Liver (tissue), 9 donors: Measurements from ENCODE around the gene CEP20. TPM values are rescaled to one million over a fixed set of nuclear protein-coding genes. Genes with fewer than 3 reads are reported as not detected.

Experiments used
- DNase-seq: peaks from one replicate; pipeline ENCODE4 v3.0.0-alpha.2; 2017; ENCODE audit warnings: low spot score
- H3K27ac ChIP-seq, 2 donors: one replicate each; pipeline ENCODE4 v1.7.0; 2013; ENCODE audit warnings: inconsistent platforms in 2 of 2, low read length in 2 of 2, control low read depth in 1 of 2, low read depth in 1 of 2, mild to moderate bottlenecking in 1 of 2
- H3K27me3 ChIP-seq, 4 donors: one replicate each; pipeline versions ENCODE4 v1.6.1 to v1.7.0; 2013; ENCODE audit warnings: low read length in 3 of 4, inconsistent platforms in 1 of 4, mild to moderate bottlenecking in 1 of 4, moderate library complexity in 1 of 4; ENCODE audit not compliant: control insufficient read depth in 4 of 4, insufficient read depth in 4 of 4
- H3K36me3 ChIP-seq, 4 donors: one replicate each; pipeline versions ENCODE4 v1.6.1 to v1.7.0; 2013; ENCODE audit warnings: low read length in 3 of 4, mild to moderate bottlenecking in 3 of 4, low read depth in 1 of 4, moderate library complexity in 1 of 4; ENCODE audit not compliant: control insufficient read depth in 4 of 4, insufficient read depth in 3 of 4
- H3K4me1 ChIP-seq, 4 donors: one replicate each; pipeline versions ENCODE4 v1.6.1 to v1.7.0; 2013; ENCODE audit warnings: low read length in 3 of 4, mild to moderate bottlenecking in 3 of 4, moderate library complexity in 1 of 4; ENCODE audit not compliant: control insufficient read depth in 4 of 4, insufficient read depth in 4 of 4
- H3K4me3 ChIP-seq, 3 donors: one replicate each; pipeline versions ENCODE4 v1.6.1 to v1.7.0; 2013; ENCODE audit warnings: low read length in 3 of 3, control low read depth in 1 of 3, low read depth in 1 of 3, mild to moderate bottlenecking in 1 of 3
- H3K9ac ChIP-seq, 2 donors: one replicate each; pipeline ENCODE4 v1.7.0; 2013; ENCODE audit warnings: low read length in 2 of 2, mild to moderate bottlenecking in 2 of 2, moderate library complexity in 2 of 2, control low read depth in 1 of 2, low read depth in 1 of 2
- H3K9me3 ChIP-seq, 4 donors: one replicate each; pipeline versions ENCODE4 v1.6.1 to v1.7.0; 2013; ENCODE audit warnings: low read length in 3 of 4; ENCODE audit not compliant: control insufficient read depth in 4 of 4
- CTCF ChIP-seq: fragments of 150-350 bp; IDR thresholded peaks from 2 replicates; pipeline ENCODE4 v1.5.1; 2017; ENCODE audit warnings: improper control_type of control experiment, low read depth, low read length; ENCODE audit not compliant: missing input control
- EGR1 ChIP-seq, 2 donors: IDR thresholded peaks; 2 replicates each; pipeline ENCODE4 v1.6.1; 2016 to 2018; ENCODE audit warnings: antibody characterized with exemption in 2 of 2, low read depth in 2 of 2
- FOXA1 ChIP-seq: IDR thresholded peaks from 2 replicates; pipeline ENCODE4 v1.6.1; 2016; ENCODE audit warnings: antibody characterized with exemption
- FOXA2 ChIP-seq: IDR thresholded peaks from 2 replicates; pipeline ENCODE4 v1.6.1; 2016; ENCODE audit warnings: antibody characterized with exemption
- GABPA ChIP-seq, 2 donors: IDR thresholded peaks in 1 of 2; conservative IDR thresholded peaks in 1 of 2; 2 replicates each; pipeline ENCODE4 v1.6.1; 2016; ENCODE audit warnings: antibody characterized with exemption in 2 of 2, mild to moderate bottlenecking in 1 of 2, moderate library complexity in 1 of 2
- HNF4A ChIP-seq, 2 donors: conservative IDR thresholded peaks; 2 replicates each; pipeline ENCODE4 v1.6.1; 2016; ENCODE audit warnings: antibody characterized with exemption in 2 of 2, mild to moderate bottlenecking in 2 of 2
- HNF4G ChIP-seq: IDR thresholded peaks from 2 replicates; pipeline ENCODE4 v1.6.1; 2016; ENCODE audit warnings: antibody characterized with exemption
- JUND ChIP-seq, 2 donors: IDR thresholded peaks; 2 replicates each; pipeline ENCODE4 v1.6.1; 2016; ENCODE audit warnings: antibody characterized with exemption in 2 of 2
- RAD21 ChIP-seq, 2 donors: IDR thresholded peaks; 2 replicates each; pipeline ENCODE4 v1.6.1; 2016; ENCODE audit warnings: antibody characterized with exemption in 2 of 2, mild to moderate bottlenecking in 2 of 2
- RXRA ChIP-seq, 2 donors: IDR thresholded peaks; 2 replicates each; pipeline ENCODE4 v1.6.1; 2017 to 2018; ENCODE audit warnings: antibody characterized with exemption in 2 of 2, mild to moderate bottlenecking in 1 of 2
- SP1 ChIP-seq: IDR thresholded peaks from 2 replicates; pipeline ENCODE4 v1.6.1; 2018; ENCODE audit warnings: antibody characterized with exemption, mild to moderate bottlenecking
- TAF1 ChIP-seq: conservative IDR thresholded peaks from 2 replicates; pipeline ENCODE4 v1.6.1; 2016; ENCODE audit warnings: antibody characterized with exemption, mild to moderate bottlenecking
- YY1 ChIP-seq: IDR thresholded peaks from 2 replicates; pipeline ENCODE4 v1.6.1; 2016; ENCODE audit warnings: antibody characterized with exemption, mild to moderate bottlenecking
- ZBTB33 ChIP-seq: IDR thresholded peaks from 2 replicates; pipeline ENCODE4 v1.6.1; 2016; ENCODE audit warnings: antibody characterized with exemption
- WGBS: extraction: QIAGEN DNeasy Blood & Tissue Kit; methylation state at CpG from one replicate; pipeline ENCODE4 v1.1.7; 2013; 5-methylcytosine and 5-hydroxymethylcytosine counted together
- polyA plus RNA-seq, 2 donors: library from polyadenylated mRNA; stranded (reverse) in 1 of 2; unstranded in 1 of 2; fragments of 200-250 nt in 1 of 2; fragments of >200 nt in 1 of 2; fragmentation: Nextera tagmentation in 1 of 2; extraction: Ambion mirVana in 1 of 2; gene quantifications; one replicate each; pipeline versions ENCODE4 v1.2.1 to v1.2.3, GENCODE V29; 2013 to 2015
- total RNA-seq, 2 donors: library from RNA; depleted of rRNA; stranded (reverse); fragments of >200 nt; gene quantifications; one replicate each; pipeline ENCODE4 v1.2.3, GENCODE V29; 2014
- TF ChIP-seq, protein P1 (sequence below): IDR thresholded peaks from 2 replicates; pipeline ENCODE4 v1.6.1; 2016; ENCODE audit warnings: antibody characterized with exemption
- TF ChIP-seq, protein P2 (sequence below): IDR thresholded peaks from 2 replicates; pipeline ENCODE4 v1.6.1; 2016; ENCODE audit warnings: antibody characterized with exemption
- TF ChIP-seq, protein P3 (sequence below): IDR thresholded peaks from 2 replicates; pipeline ENCODE4 v1.6.1; 2016; ENCODE audit warnings: antibody characterized with exemption, mild to moderate bottlenecking
- donor health status: healthy.
- donor health status: healthy.
- donor health status: healthy.
- donor health status: healthy.
- donor health status: healthy.

CEP20 gene
- total and polyA plus RNA-seq, 4 donors = 10.7 to 19.2 (median 13.3) TPM

DNA sequence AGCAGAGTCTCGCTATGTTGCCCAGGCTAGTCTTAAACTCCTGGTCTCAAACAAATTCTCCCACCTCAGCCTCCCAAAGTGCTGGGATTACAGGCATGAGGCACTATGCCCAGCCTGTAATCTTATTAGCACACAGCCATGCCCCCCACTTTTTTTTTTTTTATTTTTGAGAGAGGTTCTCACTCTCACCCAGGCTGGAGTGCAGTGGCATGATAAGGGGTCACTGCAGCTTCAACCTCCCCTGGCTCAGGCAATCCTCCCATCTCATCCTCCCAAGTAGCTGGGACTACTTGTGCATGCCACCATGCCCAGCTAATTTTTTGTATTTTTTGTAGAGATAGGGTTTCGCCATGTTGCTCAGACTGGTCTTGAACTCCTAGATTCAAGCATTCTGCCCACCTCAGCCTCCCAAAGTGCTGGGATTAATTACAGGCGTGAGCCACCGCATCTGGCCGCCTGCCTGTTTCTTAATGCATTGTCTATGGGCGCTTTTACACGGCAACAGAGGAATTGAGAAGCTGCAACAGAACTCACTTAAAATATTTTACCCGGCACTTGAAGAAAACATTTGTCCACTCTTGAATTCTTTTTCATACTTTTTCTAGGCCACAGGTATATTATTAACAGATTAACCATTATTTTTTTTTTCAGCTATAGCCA, 8.8 kb upstream of the CEP20 start:
- H3K9me3 ChIP-seq = no peaks in the 10 kb centered on the region
- H3K4me1 ChIP-seq = no peaks in the 10 kb centered on the region
- H3K36me3 ChIP-seq = no peaks in the 10 kb centered on the region
- no peak overlapping the region for H3K27ac ChIP-seq
- no peak overlapping the region for H3K4me3 ChIP-seq
- no peak for DNase-seq
- TF ChIP-seq RAD21 (IDR thresholded peaks at IDR 0.05) (no peak), GABPA (IDR thresholded peaks at IDR 0.05 in 1 of 2, conservative IDR thresholded peaks at IDR 0.05 in 1 of 2) (no peak), EGR1 (IDR thresholded peaks at IDR 0.05; ENCODE audit: low read depth in 2 of 2) (no peak), CTCF (no peak), HNF4G (no peak), ZBTB33 (no peak), SP1 (no peak), YY1 (no peak), FOXA2 (no peak), JUND (IDR thresholded peaks at IDR 0.05) (no peak), HNF4A (conservative IDR thresholded peaks at IDR 0.05) (no peak)
- TF ChIP-seq, protein P1, sequence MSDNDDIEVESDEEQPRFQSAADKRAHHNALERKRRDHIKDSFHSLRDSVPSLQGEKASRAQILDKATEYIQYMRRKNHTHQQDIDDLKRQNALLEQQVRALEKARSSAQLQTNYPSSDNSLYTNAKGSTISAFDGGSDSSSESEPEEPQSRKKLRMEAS = no peak
- TF ChIP-seq, protein P2, sequence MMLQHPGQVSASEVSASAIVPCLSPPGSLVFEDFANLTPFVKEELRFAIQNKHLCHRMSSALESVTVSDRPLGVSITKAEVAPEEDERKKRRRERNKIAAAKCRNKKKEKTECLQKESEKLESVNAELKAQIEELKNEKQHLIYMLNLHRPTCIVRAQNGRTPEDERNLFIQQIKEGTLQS = no peak
- H3K9ac ChIP-seq = no peak overlapping the region
- no peaks in the 10 kb centered on the region for H3K27me3 ChIP-seq
- 91% methylated on average over 8 of the region's 8 CpGs for WGBS

DNA sequence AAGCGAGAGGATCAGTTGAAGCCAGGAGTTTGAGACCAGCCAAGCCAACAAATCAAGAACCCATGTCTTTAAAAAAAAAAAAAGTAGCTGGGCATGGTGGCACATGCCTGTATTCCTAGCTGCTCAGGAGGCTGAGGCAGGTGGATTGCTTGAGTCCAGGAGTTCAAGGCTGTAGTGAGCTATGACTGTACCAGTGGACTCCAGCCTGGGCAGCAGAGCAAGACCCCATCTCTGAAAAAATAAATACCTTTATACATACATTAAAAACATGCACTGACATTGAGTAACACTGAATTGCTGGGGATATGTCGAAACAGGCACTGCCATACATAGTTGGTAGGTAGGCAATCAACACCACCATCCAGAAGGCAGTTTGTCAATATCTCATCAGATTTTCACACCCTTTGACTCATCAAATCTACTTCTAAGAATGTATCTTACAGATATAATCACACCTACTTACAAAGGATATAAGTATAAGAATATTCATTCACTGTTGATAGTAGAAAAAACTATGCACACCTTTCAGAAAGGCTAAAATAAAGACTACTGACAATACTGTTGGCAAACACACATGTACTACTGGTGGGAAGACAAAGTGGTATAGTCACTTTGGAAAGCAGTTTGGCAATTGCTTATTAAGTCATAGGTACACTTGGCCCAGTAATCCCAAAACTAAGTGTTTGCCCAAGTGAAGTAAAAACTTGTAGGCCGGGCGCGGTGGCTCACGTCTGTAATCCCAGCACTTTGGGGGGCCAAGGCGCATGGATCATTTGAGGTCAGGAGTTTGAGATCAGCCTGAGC, 6.4 kb upstream of the CEP20 start:
- Histone ChIP-seq H3K9ac (no peak overlapping the region), H3K4me3 (no peak overlapping the region), H3K36me3 (no peaks in the 10 kb centered on the region), H3K27me3 (no peaks in the 10 kb centered on the region), H3K9me3 (no peaks in the 10 kb centered on the region), H3K27ac (no peak overlapping the region), H3K4me1 (no peaks in the 10 kb centered on the region)
- WGBS = 94% methylated on average over 7 of the region's 7 CpGs
- DNase-seq = no peak
- TF ChIP-seq, protein P2 = no peak
- TF ChIP-seq TAF1 (no peak), EGR1 (IDR thresholded peaks at IDR 0.05; ENCODE audit: low read depth in 2 of 2) (no peak), GABPA (IDR thresholded peaks at IDR 0.05 in 1 of 2, conservative IDR thresholded peaks at IDR 0.05 in 1 of 2) (no peak), ZBTB33 (no peak), CTCF (no peak), RXRA (IDR thresholded peaks at IDR 0.05) (no peak), FOXA1 (no peak), RAD21 (IDR thresholded peaks at IDR 0.05) (no peak), HNF4A (conservative IDR thresholded peaks at IDR 0.05) (no peak)
- TF ChIP-seq, protein P3, sequence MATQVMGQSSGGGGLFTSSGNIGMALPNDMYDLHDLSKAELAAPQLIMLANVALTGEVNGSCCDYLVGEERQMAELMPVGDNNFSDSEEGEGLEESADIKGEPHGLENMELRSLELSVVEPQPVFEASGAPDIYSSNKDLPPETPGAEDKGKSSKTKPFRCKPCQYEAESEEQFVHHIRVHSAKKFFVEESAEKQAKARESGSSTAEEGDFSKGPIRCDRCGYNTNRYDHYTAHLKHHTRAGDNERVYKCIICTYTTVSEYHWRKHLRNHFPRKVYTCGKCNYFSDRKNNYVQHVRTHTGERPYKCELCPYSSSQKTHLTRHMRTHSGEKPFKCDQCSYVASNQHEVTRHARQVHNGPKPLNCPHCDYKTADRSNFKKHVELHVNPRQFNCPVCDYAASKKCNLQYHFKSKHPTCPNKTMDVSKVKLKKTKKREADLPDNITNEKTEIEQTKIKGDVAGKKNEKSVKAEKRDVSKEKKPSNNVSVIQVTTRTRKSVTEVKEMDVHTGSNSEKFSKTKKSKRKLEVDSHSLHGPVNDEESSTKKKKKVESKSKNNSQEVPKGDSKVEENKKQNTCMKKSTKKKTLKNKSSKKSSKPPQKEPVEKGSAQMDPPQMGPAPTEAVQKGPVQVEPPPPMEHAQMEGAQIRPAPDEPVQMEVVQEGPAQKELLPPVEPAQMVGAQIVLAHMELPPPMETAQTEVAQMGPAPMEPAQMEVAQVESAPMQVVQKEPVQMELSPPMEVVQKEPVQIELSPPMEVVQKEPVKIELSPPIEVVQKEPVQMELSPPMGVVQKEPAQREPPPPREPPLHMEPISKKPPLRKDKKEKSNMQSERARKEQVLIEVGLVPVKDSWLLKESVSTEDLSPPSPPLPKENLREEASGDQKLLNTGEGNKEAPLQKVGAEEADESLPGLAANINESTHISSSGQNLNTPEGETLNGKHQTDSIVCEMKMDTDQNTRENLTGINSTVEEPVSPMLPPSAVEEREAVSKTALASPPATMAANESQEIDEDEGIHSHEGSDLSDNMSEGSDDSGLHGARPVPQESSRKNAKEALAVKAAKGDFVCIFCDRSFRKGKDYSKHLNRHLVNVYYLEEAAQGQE = no peak
